Measurements from ENCODE around the gene OR52B2. TPM values are rescaled to one million over a fixed set of nuclear protein-coding genes. Genes with fewer than 3 reads are reported as not detected.
A peak's percentile ranks its signal among the peaks of the same experiment; 100 is the strongest.
"Not testable (repeated sequence)": the region's sequence is repeated elsewhere in the genome, so short reads cannot be mapped to it uniquely, and the experiment has no call there.

The OR52B2 gene
- polyA plus RNA-seq, 4 donors: not detected

- peaks cover 0 to 8% (median 0%) of the 10 kb centered on the region in 3 donors for H3K36me3 ChIP-seq (ENCODE audit: control insufficient read depth in 3 of 3, insufficient read depth in 2 of 3, low read depth in 1 of 3, low read length in 3 of 3)
- FAIRE-seq: no peak
- H3K4me3 ChIP-seq (ENCODE audit: low read depth in 1 of 3, low read length in 3 of 3): no peak overlapping the region
- H3K27ac ChIP-seq (ENCODE audit: low read depth in 1 of 3, low read length in 2 of 3): no peak overlapping the region
- DNase-seq: no peak
- H3K27me3 ChIP-seq (ENCODE audit: control insufficient read depth in 3 of 3, insufficient read depth in 3 of 3, low read length in 3 of 3): peaks cover 0 to 3% (median 0%) of the 10 kb centered on the region in 3 donors
- WGBS, 3 donors: 47 to 54% (median 50%) methylated on average over 4 of the region's 4 CpGs
- H3K9me3 ChIP-seq (ENCODE audit: control insufficient read depth in 2 of 2, insufficient read depth in 1 of 2, low read depth in 1 of 2, low read length in 1 of 2): no peaks in the 10 kb centered on the region
- no peaks in the 10 kb centered on the region for H3K4me1 ChIP-seq (ENCODE audit: control insufficient read depth in 3 of 3, insufficient read depth in 2 of 3, low read depth in 1 of 3, low read length in 2 of 3)
These were observed 26.3 kb upstream of the OR52B2 start for GRCh38 chr11:6196396-6196795.

- Histone ChIP-seq H3K9me3 (ENCODE audit: control insufficient read depth in 2 of 2, insufficient read depth in 1 of 2, low read depth in 1 of 2, low read length in 1 of 2) (no peaks in the 10 kb centered on the region), H3K36me3 (ENCODE audit: control insufficient read depth in 3 of 3, insufficient read depth in 2 of 3, low read depth in 1 of 3, low read length in 3 of 3) (no peaks in the 10 kb centered on the region), H3K27ac (ENCODE audit: low read depth in 1 of 3, low read length in 2 of 3) (no peak overlapping the region), H3K4me3 (ENCODE audit: low read depth in 1 of 3, low read length in 3 of 3) (no peak overlapping the region), H3K4me1 (ENCODE audit: control insufficient read depth in 3 of 3, insufficient read depth in 2 of 3, low read depth in 1 of 3, low read length in 2 of 3) (no peaks in the 10 kb centered on the region), H3K27me3 (ENCODE audit: control insufficient read depth in 3 of 3, insufficient read depth in 3 of 3, low read length in 3 of 3) (peaks cover 0 to 3% (median 0%) of the 10 kb centered on the region in 3 donors)
- 76 to 81% (median 80%) methylated on average over 1 of the region's 1 CpG for WGBS, 3 donors
- FAIRE-seq (no peak), DNase-seq (no peak)
These were observed 24.0 kb upstream of the OR52B2 start for GRCh38 chr11:6194065-6194581.

- Histone ChIP-seq H3K36me3 (ENCODE audit: control insufficient read depth in 3 of 3, insufficient read depth in 2 of 3, low read depth in 1 of 3, low read length in 3 of 3) (no peaks in the 10 kb centered on the region), H3K4me3 (ENCODE audit: low read depth in 1 of 3, low read length in 3 of 3) (no peak overlapping the region), H3K27me3 (ENCODE audit: control insufficient read depth in 3 of 3, insufficient read depth in 3 of 3, low read length in 3 of 3) (peaks cover 0 to 3% (median 0%) of the 10 kb centered on the region in 3 donors), H3K4me1 (ENCODE audit: control insufficient read depth in 3 of 3, insufficient read depth in 2 of 3, low read depth in 1 of 3, low read length in 2 of 3) (no peaks in the 10 kb centered on the region), H3K27ac (ENCODE audit: low read depth in 1 of 3, low read length in 2 of 3) (no peak overlapping the region), H3K9me3 (ENCODE audit: control insufficient read depth in 2 of 2, insufficient read depth in 1 of 2, low read depth in 1 of 2, low read length in 1 of 2) (no peaks in the 10 kb centered on the region)
- FAIRE-seq: no peak
- DNase-seq: no peak
These were observed 21.6 kb upstream of the OR52B2 start for GRCh38 chr11:6191742-6192141.

- no peaks in the 10 kb centered on the region for H3K9me3 ChIP-seq (ENCODE audit: control insufficient read depth in 2 of 2, insufficient read depth in 1 of 2, low read depth in 1 of 2, low read length in 1 of 2)
- FAIRE-seq (no peak), DNase-seq (no peak)
- H3K36me3 ChIP-seq (ENCODE audit: control insufficient read depth in 3 of 3, insufficient read depth in 2 of 3, low read depth in 1 of 3, low read length in 3 of 3): no peaks in the 10 kb centered on the region
- H3K4me1 ChIP-seq (ENCODE audit: control insufficient read depth in 3 of 3, insufficient read depth in 2 of 3, low read depth in 1 of 3, low read length in 2 of 3): no peaks in the 10 kb centered on the region
- no peak overlapping the region for H3K27ac ChIP-seq (ENCODE audit: low read depth in 1 of 3, low read length in 2 of 3)
- no peak overlapping the region for H3K4me3 ChIP-seq (ENCODE audit: low read depth in 1 of 3, low read length in 3 of 3)
- H3K27me3 ChIP-seq (ENCODE audit: control insufficient read depth in 3 of 3, insufficient read depth in 3 of 3, low read length in 3 of 3): no peaks in the 10 kb centered on the region
- WGBS, 3 donors: 52 to 69% (median 57%) methylated on average over 2 of the region's 2 CpGs
These were observed 5.3 kb upstream of the OR52B2 start for GRCh38 chr11:6175440-6175839.

- H3K4me1 ChIP-seq (ENCODE audit: control insufficient read depth in 3 of 3, insufficient read depth in 2 of 3, low read depth in 1 of 3, low read length in 2 of 3): peaks cover 0 to 3% (median 0%) of the 10 kb centered on the region in 3 donors
- peak; percentile 3 to 52 for DNase-seq
- H3K36me3 ChIP-seq (ENCODE audit: control insufficient read depth in 3 of 3, insufficient read depth in 2 of 3, low read depth in 1 of 3, low read length in 3 of 3): no peaks in the 10 kb centered on the region
- FAIRE-seq: no peak
- no peaks in the 10 kb centered on the region for H3K27me3 ChIP-seq (ENCODE audit: control insufficient read depth in 3 of 3, insufficient read depth in 3 of 3, low read length in 3 of 3)
- H3K27ac ChIP-seq (ENCODE audit: low read depth in 1 of 3, low read length in 2 of 3): peak overlapping the region in 1 of 3 donors; percentile 5
- no peaks in the 10 kb centered on the region for H3K9me3 ChIP-seq (ENCODE audit: control insufficient read depth in 2 of 2, insufficient read depth in 1 of 2, low read depth in 1 of 2, low read length in 1 of 2)
- 68 to 82% (median 73%) methylated on average over 7 of the region's 7 CpGs for WGBS, 3 donors
- no peak overlapping the region for H3K4me3 ChIP-seq (ENCODE audit: low read depth in 1 of 3, low read length in 3 of 3)
These were observed 13.3 kb downstream of the OR52B2 start for GRCh38 chr11:6156628-6157359.

GRCh38 chr11:6152126-6152525 lies 18.0 kb downstream of the OR52B2 start:
- DNase-seq: no peak
- Histone ChIP-seq H3K36me3 (ENCODE audit: control insufficient read depth in 3 of 3, insufficient read depth in 2 of 3, low read depth in 1 of 3, low read length in 3 of 3) (no peaks in the 10 kb centered on the region), H3K4me3 (ENCODE audit: low read depth in 1 of 3, low read length in 3 of 3) (no peak overlapping the region), H3K27ac (ENCODE audit: low read depth in 1 of 3, low read length in 2 of 3) (no peak overlapping the region), H3K4me1 (ENCODE audit: control insufficient read depth in 3 of 3, insufficient read depth in 2 of 3, low read depth in 1 of 3, low read length in 2 of 3) (no peaks in the 10 kb centered on the region), H3K27me3 (ENCODE audit: control insufficient read depth in 3 of 3, insufficient read depth in 3 of 3, low read length in 3 of 3) (no peaks in the 10 kb centered on the region), H3K9me3 (ENCODE audit: control insufficient read depth in 2 of 2, insufficient read depth in 1 of 2, low read depth in 1 of 2, low read length in 1 of 2) (no peaks in the 10 kb centered on the region)
- 86 to 98% (median 94%) methylated on average over 2 of the region's 2 CpGs for WGBS, 3 donors
- FAIRE-seq: no peak

GRCh38 chr11:6151117-6151516 lies 19.0 kb downstream of the OR52B2 start:
- DNase-seq (no peak), FAIRE-seq (no peak)
- Histone ChIP-seq H3K9me3 (ENCODE audit: control insufficient read depth in 2 of 2, insufficient read depth in 1 of 2, low read depth in 1 of 2, low read length in 1 of 2) (no peaks in the 10 kb centered on the region), H3K27ac (ENCODE audit: low read depth in 1 of 3, low read length in 2 of 3) (no peak overlapping the region), H3K4me1 (ENCODE audit: control insufficient read depth in 3 of 3, insufficient read depth in 2 of 3, low read depth in 1 of 3, low read length in 2 of 3) (no peaks in the 10 kb centered on the region), H3K27me3 (ENCODE audit: control insufficient read depth in 3 of 3, insufficient read depth in 3 of 3, low read length in 3 of 3) (no peaks in the 10 kb centered on the region), H3K4me3 (ENCODE audit: low read depth in 1 of 3, low read length in 3 of 3) (no peak overlapping the region), H3K36me3 (ENCODE audit: control insufficient read depth in 3 of 3, insufficient read depth in 2 of 3, low read depth in 1 of 3, low read length in 3 of 3) (no peaks in the 10 kb centered on the region)
- WGBS, 3 donors: 19 to 30% (median 20%) methylated on average over 1 of the region's 1 CpG

- not testable (repeated sequence) for H3K36me3 ChIP-seq (ENCODE audit: control insufficient read depth in 3 of 3, insufficient read depth in 2 of 3, low read depth in 1 of 3, low read length in 3 of 3); H3K27ac ChIP-seq (ENCODE audit: low read depth in 1 of 3, low read length in 2 of 3); FAIRE-seq; DNase-seq; H3K4me3 ChIP-seq (ENCODE audit: low read depth in 1 of 3, low read length in 3 of 3); H3K9me3 ChIP-seq (ENCODE audit: control insufficient read depth in 2 of 2, insufficient read depth in 1 of 2, low read depth in 1 of 2, low read length in 1 of 2); H3K4me1 ChIP-seq (ENCODE audit: control insufficient read depth in 3 of 3, insufficient read depth in 2 of 3, low read depth in 1 of 3, low read length in 2 of 3); H3K27me3 ChIP-seq (ENCODE audit: control insufficient read depth in 3 of 3, insufficient read depth in 3 of 3, low read length in 3 of 3)
- 51 to 75% (median 68%) methylated on average over 8 to 17 of the region's 21 CpGs for WGBS, 3 donors
These were observed 26.4 kb downstream of the OR52B2 start for GRCh38 chr11:6143737-6144136.

GRCh38 chr11:6142936-6143335 lies 27.2 kb downstream of the OR52B2 start:
- Histone ChIP-seq H3K9me3 (ENCODE audit: control insufficient read depth in 2 of 2, insufficient read depth in 1 of 2, low read depth in 1 of 2, low read length in 1 of 2) (no peaks in the 10 kb centered on the region), H3K36me3 (ENCODE audit: control insufficient read depth in 3 of 3, insufficient read depth in 2 of 3, low read depth in 1 of 3, low read length in 3 of 3) (no peaks in the 10 kb centered on the region), H3K4me1 (ENCODE audit: control insufficient read depth in 3 of 3, insufficient read depth in 2 of 3, low read depth in 1 of 3, low read length in 2 of 3) (no peaks in the 10 kb centered on the region), H3K4me3 (ENCODE audit: low read depth in 1 of 3, low read length in 3 of 3) (no peak overlapping the region), H3K27me3 (ENCODE audit: control insufficient read depth in 3 of 3, insufficient read depth in 3 of 3, low read length in 3 of 3) (no peaks in the 10 kb centered on the region), H3K27ac (ENCODE audit: low read depth in 1 of 3, low read length in 2 of 3) (no peak overlapping the region)
- DNase-seq (no peak), FAIRE-seq (no peak)

All from small intestine (tissue), 7 donors.